ENCODE measurements around the gene CLTC. TPM values are rescaled to one million over a fixed set of nuclear protein-coding genes. Genes with fewer than 3 reads are reported as not detected.

CLTC gene
- 241 and 254 TPM in 2 replicates for total RNA-seq (2021)
- long read RNA-seq, full-length matches to known transcripts, result 80 of 246 reads
- long read RNA-seq, partial matches to known transcripts, result 147 of 246 reads
- long read RNA-seq, other reads (novel, unspliced or antisense), result 19 of 246 reads

DNA sequence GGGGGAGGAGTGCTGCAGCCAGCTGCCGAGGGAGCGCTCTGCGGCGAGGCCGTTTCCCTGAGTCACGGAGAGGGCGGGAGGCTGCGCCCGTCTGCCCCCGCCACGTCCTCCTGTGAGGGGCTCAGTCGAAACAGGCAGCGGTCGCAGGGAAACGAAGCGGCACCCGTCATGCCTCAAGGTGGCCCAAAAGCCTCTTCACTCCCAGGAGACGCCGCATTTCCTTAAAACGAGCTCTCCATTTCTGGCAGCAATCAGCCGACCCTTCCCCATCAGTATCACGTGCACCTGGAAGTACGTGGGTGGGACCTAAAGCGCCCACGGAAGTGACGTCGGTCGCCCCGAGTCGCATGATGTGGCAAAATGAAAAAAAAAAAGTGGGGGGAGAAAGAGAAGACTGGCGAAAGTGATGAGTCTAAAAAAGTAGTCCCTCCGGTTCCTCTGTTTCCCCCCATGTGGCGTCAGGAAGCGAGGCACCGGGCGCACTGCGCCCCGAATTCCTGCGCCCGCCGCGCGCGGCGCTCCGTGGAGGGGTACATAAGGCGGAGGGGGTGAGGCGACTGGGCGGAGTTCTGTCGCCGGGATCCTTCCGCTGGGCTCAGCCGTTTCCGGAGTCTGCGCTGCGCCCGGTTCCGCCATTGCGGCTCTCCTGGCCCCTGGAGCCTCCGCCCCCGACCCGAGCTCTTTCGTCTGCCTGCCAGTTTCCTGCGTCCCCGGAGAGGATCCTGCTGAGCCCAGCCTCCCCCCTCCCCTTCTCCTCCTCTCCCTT lies at the start of gene CLTC:
Gene CLTC (plus strand): TSS at position 598 of the 766 bp plus-strand sequence. CDS start 237 bp downstream, outside the sequence.
- H3K27ac ChIP-seq (ENCODE audit: insufficient read length, low read depth, low read length), result peak within 1 kb of the TSS; percentile 95
- H3K4me1 ChIP-seq (ENCODE audit: insufficient read depth, low read length), result no peaks in the 10 kb centered on the region; the same call in 1 of the 2 replicates
- no peaks in the 10 kb centered on the region for H4K20me1 ChIP-seq (ENCODE audit: control insufficient read depth, insufficient read depth, insufficient read length)
- H2BK15ac ChIP-seq (ENCODE audit: low read depth, low read length), result no peak within 1 kb of the TSS
- DNase-seq, result peak; percentile 96
- no peak within 1 kb of the TSS for H2BK20ac ChIP-seq (ENCODE audit: low read depth, low read length, poor library complexity, severe bottlenecking)
- H3K23ac ChIP-seq (ENCODE audit: insufficient read length, low read depth, low read length), result no peak within 1 kb of the TSS
- H4K8ac ChIP-seq (replicated peaks; ENCODE audit: insufficient read length, low read depth, low read length), result no peak within 1 kb of the TSS
- no peaks in the 10 kb centered on the region for H3K79me1 ChIP-seq (ENCODE audit: insufficient read depth, low read depth, low read length, poor library complexity, severe bottlenecking)
- no CpG with 5 or more reads among the region's 65 CpGs for WGBS (ENCODE audit: extremely low coverage, insufficient read length, low lambda C conversion rate)
- Mint-ChIP-seq H3K36me3 (ENCODE audit: insufficient read depth in 1 of 3, low read depth in 3 of 3) (peaks cover 0 to 2% (median 0%) of the 10 kb centered on the region in 3 experiments; a peak in 5 of 7 replicates), H3K27ac (peak within 1 kb of the TSS; percentile 100), H3K4me1 (peaks cover 35 to 40% of the 10 kb centered on the region in 2 experiments), H3K4me3 (peak within 1 kb of the TSS; percentile 95 to 98), H3K27me3 (ENCODE audit: low read depth) (no peaks in the 10 kb centered on the region), H3K9me3 (no peaks in the 10 kb centered on the region)
- peaks cover 41% of the 10 kb centered on the region for H3K79me2 ChIP-seq (ENCODE audit: insufficient read depth, low read length)
- H2AFZ ChIP-seq (ENCODE audit: low read length), result no peak within 1 kb of the TSS
- peak within 1 kb of the TSS; percentile 24 for H4K91ac ChIP-seq (ENCODE audit: insufficient read length, low read depth, low read length)
- peak within 1 kb of the TSS; percentile 74 for H3K56ac ChIP-seq (ENCODE audit: insufficient read length, low read depth, low read length)
- H3K18ac ChIP-seq (ENCODE audit: insufficient read length, low read depth, low read length), result peak within 1 kb of the TSS; percentile 94
- H3K27me3 ChIP-seq (ENCODE audit: insufficient read depth, low read length), result no peaks in the 10 kb centered on the region
- H3K4me2 ChIP-seq (ENCODE audit: insufficient read depth, insufficient read length, low read length), result peak within 1 kb of the TSS; percentile 93
- H3K9me3 ChIP-seq (ENCODE audit: control insufficient read depth, low read depth, low read length), result no peaks in the 10 kb centered on the region
- H3T11ph ChIP-seq (ENCODE audit: low read length), result no peak within 1 kb of the TSS
- peak within 1 kb of the TSS; percentile 95 for H3K9ac ChIP-seq (ENCODE audit: extremely low read depth, insufficient read length, low read length)
- no peak within 1 kb of the TSS for H2AK5ac ChIP-seq (ENCODE audit: insufficient read length, low read length)
- TF ChIP-seq, protein P1, sequence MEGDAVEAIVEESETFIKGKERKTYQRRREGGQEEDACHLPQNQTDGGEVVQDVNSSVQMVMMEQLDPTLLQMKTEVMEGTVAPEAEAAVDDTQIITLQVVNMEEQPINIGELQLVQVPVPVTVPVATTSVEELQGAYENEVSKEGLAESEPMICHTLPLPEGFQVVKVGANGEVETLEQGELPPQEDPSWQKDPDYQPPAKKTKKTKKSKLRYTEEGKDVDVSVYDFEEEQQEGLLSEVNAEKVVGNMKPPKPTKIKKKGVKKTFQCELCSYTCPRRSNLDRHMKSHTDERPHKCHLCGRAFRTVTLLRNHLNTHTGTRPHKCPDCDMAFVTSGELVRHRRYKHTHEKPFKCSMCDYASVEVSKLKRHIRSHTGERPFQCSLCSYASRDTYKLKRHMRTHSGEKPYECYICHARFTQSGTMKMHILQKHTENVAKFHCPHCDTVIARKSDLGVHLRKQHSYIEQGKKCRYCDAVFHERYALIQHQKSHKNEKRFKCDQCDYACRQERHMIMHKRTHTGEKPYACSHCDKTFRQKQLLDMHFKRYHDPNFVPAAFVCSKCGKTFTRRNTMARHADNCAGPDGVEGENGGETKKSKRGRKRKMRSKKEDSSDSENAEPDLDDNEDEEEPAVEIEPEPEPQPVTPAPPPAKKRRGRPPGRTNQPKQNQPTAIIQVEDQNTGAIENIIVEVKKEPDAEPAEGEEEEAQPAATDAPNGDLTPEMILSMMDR (conservative IDR thresholded peaks at IDR 0.05), result no peak
- H2BK5ac ChIP-seq (ENCODE audit: insufficient read length, low read length), result peak within 1 kb of the TSS; percentile 31
- peak within 1 kb of the TSS; percentile 46 for H4K5ac ChIP-seq (ENCODE audit: insufficient read length, low read depth, low read length)
- H3K14ac ChIP-seq (ENCODE audit: insufficient read depth, low read length), result peak within 1 kb of the TSS; percentile 96
- peak within 1 kb of the TSS; percentile 99 for H2BK120ac ChIP-seq (ENCODE audit: low read depth, low read length, poor library complexity, severe bottlenecking)
- peak within 1 kb of the TSS; percentile 95 for H2BK12ac ChIP-seq (ENCODE audit: insufficient read length, low read depth, low read length)
- peaks cover 5% of the 10 kb centered on the region for H3K23me2 ChIP-seq (ENCODE audit: insufficient read length, low read depth, low read length, poor library complexity, severe bottlenecking)
- 0 out of 2 replicates have a peak within 1 kb of the TSS, but pooled peaks have one; percentile 37 for H3K4ac ChIP-seq (ENCODE audit: low read depth, low read length)

All from H9 (cell line).